ENCODE results near the gene MIDN. TPM values are rescaled to one million over a fixed set of nuclear protein-coding genes. Genes with fewer than 3 reads are reported as not detected.

Gene MIDN
- total and polyA plus RNA-seq, 2 of the 4 experiments (the other 2 are of a cell fraction), result 2.5 to 26.0 TPM

DNA sequence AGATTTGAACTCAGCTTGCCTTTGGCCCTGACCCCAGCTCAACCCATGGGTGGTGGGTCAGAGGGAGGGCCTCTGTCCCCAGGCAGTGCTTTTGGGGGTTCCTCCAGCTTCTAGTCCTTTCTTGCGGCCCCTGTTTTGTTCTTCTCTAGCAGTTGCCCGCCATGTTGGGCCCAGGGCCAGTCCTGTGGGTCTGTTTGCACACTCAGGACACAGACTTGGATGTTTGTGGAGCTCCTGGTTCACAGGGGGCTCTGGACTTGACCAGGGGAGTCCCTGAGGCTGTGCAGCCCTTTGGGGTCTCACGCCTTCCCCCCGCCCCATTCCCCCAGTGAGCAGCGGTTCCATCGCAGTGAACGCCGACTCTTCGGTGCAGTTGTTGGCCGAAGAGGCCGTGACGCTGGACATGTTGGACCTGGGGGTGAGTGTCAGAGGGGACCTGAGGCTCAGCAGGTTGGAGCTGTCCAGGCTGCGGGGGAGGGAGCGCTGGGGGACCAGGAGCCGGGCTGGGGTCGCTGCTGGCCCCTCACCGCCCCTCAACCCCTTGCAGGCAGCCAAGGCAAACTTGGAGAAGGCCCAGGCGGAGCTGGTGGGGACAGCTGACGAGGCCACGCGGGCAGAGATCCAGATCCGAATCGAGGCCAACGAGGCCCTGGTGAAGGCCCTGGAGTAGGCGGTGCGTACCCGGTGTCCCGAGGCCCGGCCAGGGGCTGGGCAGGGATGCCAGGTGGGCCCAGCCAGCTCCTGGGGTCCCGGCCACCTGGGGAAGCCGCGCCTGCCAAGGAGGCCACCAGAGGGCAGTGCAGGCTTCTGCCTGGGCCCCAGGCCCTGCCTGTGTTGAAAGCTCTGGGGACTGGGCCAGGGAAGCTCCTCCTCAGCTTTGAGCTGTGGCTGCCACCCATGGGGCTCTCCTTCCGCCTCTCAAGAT is 4.4 kb upstream of the MIDN start:
- POLR2A ChIA-PET (ENCODE audit: unreplicated experiment), result interaction anchor here (0.5 to 4.2 kb wide), 5 partner anchors 9 to 25 kb away, joined by 3 to 62 read pairs (median 6); partner anchors contain the start of gene CIRBP
- no peak overlapping the region for H3K4me3 ChIP-seq (ENCODE audit: insufficient read depth, low read depth, low read length)
- no peak overlapping the region for H3K56ac ChIP-seq (ENCODE audit: extremely low read depth, insufficient read depth, low read length)
- 41% methylated on average over 18 of the region's 33 CpGs; no CpG with 5 or more reads in 1 of the 2 experiments for WGBS, 2 experiments (ENCODE audit: extremely low coverage in 2 of 2, insufficient read length in 1 of 2)
- H3K14ac ChIP-seq (replicated peaks; ENCODE audit: low read depth, low read length), result no peak overlapping the region
- no peak overlapping the region for H3K18ac ChIP-seq (ENCODE audit: low read depth, low read length)
- no peak overlapping the region for H2BK20ac ChIP-seq (ENCODE audit: low read depth, low read length)
- CTCF ChIA-PET, result interaction anchor here (0.6 to 3.1 kb wide), 8 partner anchors 9 to 28 kb away, joined by 3 to 64 read pairs (median 7); partner anchors contain the start of gene CIRBP
- H3K9me3 ChIP-seq (ENCODE audit: control insufficient read depth, insufficient read depth, low read length), result no peaks in the 10 kb centered on the region
- ATAC-seq (ENCODE audit: low read depth) (peak; percentile 9), DNase-seq (peak; percentile 77)
- H2AFZ ChIP-seq (replicated peaks; ENCODE audit: low read length, poor library complexity), result peak overlapping the region; percentile 78
- H3K4ac ChIP-seq (ENCODE audit: low read depth, low read length), result peak overlapping the region; percentile 47
- dilution Hi-C loops (cut with HindIII; ENCODE audit: low sequenced_read_pairs, unreplicated experiment) (no loop called here), in situ Hi-C loops (cut with MboI; ENCODE audit: low sequenced_read_pairs) (no loop called here), intact Hi-C loops (cut with micrococcal nuclease) (loop anchor here (1.0 kb wide), 1 partner anchor 22 kb away; no protein-coding TSS in a partner anchor)
- H4K8ac ChIP-seq (ENCODE audit: low read depth in 2 of 2, low read length in 2 of 2), result peak overlapping the region in 1 of 2 experiments; percentile 64; a peak in 1 of 4 replicates
- peak overlapping the region; percentile 63 for H3K27ac ChIP-seq (ENCODE audit: insufficient read depth, low read length)
- H2BK120ac ChIP-seq (ENCODE audit: low read depth, low read length), result peak overlapping the region; percentile 61; the same call in 1 of the 2 replicates
- H4K20me1 ChIP-seq (ENCODE audit: insufficient read depth, low read length), result peaks cover 22% of the 10 kb centered on the region
- H3K9ac ChIP-seq (ENCODE audit: low read depth, low read length), result no peak overlapping the region
- H2AK9ac ChIP-seq (replicated peaks; ENCODE audit: low read depth, low read length, poor library complexity), result peak overlapping the region; percentile 97
- H3K36me3 ChIP-seq (ENCODE audit: control insufficient read depth, insufficient read depth, low read length), result no peaks in the 10 kb centered on the region; the same call in 1 of the 2 replicates
- peak overlapping the region; percentile 22 for H2BK5ac ChIP-seq (ENCODE audit: low read depth, low read length, poor library complexity, severe bottlenecking)
- H3K4me2 ChIP-seq (ENCODE audit: low read depth, low read length), result peak overlapping the region; percentile 24; the same call in 1 of the 2 replicates
- H3K23ac ChIP-seq (ENCODE audit: low read depth, low read length), result peak overlapping the region; percentile 1; the same call in 1 of the 2 replicates
- peak overlapping the region; percentile 81; the same call in 1 of the 2 replicates for H2AK5ac ChIP-seq (ENCODE audit: low read depth, low read length)
- BruUV-seq (replicated peaks), result no TSS peak
- peaks cover 4 to 54% of the 10 kb centered on the region in 2 experiments; a peak in 2 of 4 replicates for H3K79me1 ChIP-seq (ENCODE audit: low read depth in 1 of 2, low read length in 2 of 2)
- H3K4me1 ChIP-seq (ENCODE audit: control insufficient read depth, insufficient read depth, low read length), result peaks cover 26% of the 10 kb centered on the region
- H4K91ac ChIP-seq (ENCODE audit: insufficient read depth, low read depth, low read length), result no peak overlapping the region
- no peaks in the 10 kb centered on the region for H3K27me3 ChIP-seq (ENCODE audit: control insufficient read depth, insufficient read depth, low read length)
- H4K5ac ChIP-seq (ENCODE audit: low read depth, low read length), result no peak overlapping the region
- no peak overlapping the region for H2BK15ac ChIP-seq (ENCODE audit: low read depth, low read length)
- H3K9me1 ChIP-seq (ENCODE audit: insufficient read depth, low read length), result no peaks in the 10 kb centered on the region
- 0 out of 2 replicates have a peak, but pooled peaks have one; percentile 9 for TF ChIP-seq MXI1 (IDR thresholded peaks at IDR 0.05; ENCODE audit: borderline replicate concordance, low read depth, low read length)
- peak; percentile 73 for TF ChIP-seq SMC3 (IDR thresholded peaks at IDR 0.05; ENCODE audit: low read depth, low read length)
- no peak for TF ChIP-seq MAFK (IDR thresholded peaks at IDR 0.05; ENCODE audit: low read depth, low read length)
- TF ChIP-seq, protein P1, sequence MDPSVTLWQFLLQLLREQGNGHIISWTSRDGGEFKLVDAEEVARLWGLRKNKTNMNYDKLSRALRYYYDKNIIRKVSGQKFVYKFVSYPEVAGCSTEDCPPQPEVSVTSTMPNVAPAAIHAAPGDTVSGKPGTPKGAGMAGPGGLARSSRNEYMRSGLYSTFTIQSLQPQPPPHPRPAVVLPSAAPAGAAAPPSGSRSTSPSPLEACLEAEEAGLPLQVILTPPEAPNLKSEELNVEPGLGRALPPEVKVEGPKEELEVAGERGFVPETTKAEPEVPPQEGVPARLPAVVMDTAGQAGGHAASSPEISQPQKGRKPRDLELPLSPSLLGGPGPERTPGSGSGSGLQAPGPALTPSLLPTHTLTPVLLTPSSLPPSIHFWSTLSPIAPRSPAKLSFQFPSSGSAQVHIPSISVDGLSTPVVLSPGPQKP (IDR thresholded peaks at IDR 0.05; ENCODE audit: borderline replicate concordance, low read depth, low read length), result no peak
- TF ChIP-seq POLR2A (IDR thresholded peaks at IDR 0.05; ENCODE audit: low read depth, low read length), result peak; percentile 41; the same call in 1 of the 2 replicates
- no peak for TF ChIP-seq FOS (IDR thresholded peaks at IDR 0.05; ENCODE audit: low read depth, low read length)
- TF ChIP-seq, protein P2, sequence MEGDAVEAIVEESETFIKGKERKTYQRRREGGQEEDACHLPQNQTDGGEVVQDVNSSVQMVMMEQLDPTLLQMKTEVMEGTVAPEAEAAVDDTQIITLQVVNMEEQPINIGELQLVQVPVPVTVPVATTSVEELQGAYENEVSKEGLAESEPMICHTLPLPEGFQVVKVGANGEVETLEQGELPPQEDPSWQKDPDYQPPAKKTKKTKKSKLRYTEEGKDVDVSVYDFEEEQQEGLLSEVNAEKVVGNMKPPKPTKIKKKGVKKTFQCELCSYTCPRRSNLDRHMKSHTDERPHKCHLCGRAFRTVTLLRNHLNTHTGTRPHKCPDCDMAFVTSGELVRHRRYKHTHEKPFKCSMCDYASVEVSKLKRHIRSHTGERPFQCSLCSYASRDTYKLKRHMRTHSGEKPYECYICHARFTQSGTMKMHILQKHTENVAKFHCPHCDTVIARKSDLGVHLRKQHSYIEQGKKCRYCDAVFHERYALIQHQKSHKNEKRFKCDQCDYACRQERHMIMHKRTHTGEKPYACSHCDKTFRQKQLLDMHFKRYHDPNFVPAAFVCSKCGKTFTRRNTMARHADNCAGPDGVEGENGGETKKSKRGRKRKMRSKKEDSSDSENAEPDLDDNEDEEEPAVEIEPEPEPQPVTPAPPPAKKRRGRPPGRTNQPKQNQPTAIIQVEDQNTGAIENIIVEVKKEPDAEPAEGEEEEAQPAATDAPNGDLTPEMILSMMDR (conservative IDR thresholded peaks at IDR 0.05; ENCODE audit: low read depth, low read length), result peak; percentile 93
- no peak for TF ChIP-seq NFE2L2 (IDR thresholded peaks at IDR 0.05; ENCODE audit: low read depth, low read length)
- peak; percentile 89 for TF ChIP-seq RAD21 (IDR thresholded peaks at IDR 0.05; ENCODE audit: low read length)
- TF ChIP-seq CEBPB (IDR thresholded peaks at IDR 0.05; ENCODE audit: low read depth, low read length), result peak; percentile 89
- TF ChIP-seq BHLHE40 (IDR thresholded peaks at IDR 0.05; ENCODE audit: low read depth, low read length), result no peak
- no peak for TF ChIP-seq CHD1 (IDR thresholded peaks at IDR 0.05; ENCODE audit: low read depth, low read length)
- TF ChIP-seq MAZ (IDR thresholded peaks at IDR 0.05; ENCODE audit: borderline replicate concordance, low read depth, low read length), result 0 out of 2 replicates have a peak, but pooled peaks have one; percentile 26
